Kidney epithelial cell (primary cell): ENCODE measurements around the gene LIMS1. TPM values are rescaled to one million over a fixed set of nuclear protein-coding genes. Genes with fewer than 3 reads are reported as not detected.
A peak's percentile ranks its signal among the peaks of the same experiment; 100 is the strongest.
"Not testable (repeated sequence)": the region's sequence is repeated elsewhere in the genome, so short reads cannot be mapped to it uniquely, and the experiment has no call there.

Experiments used
- DNase-seq: peaks from one replicate; pipeline ENCODE4 v3.0.0-alpha.2; 2010; ENCODE audit warnings: low read depth
- H3K27me3 ChIP-seq: 2 replicates; pipeline ENCODE4 v1.6.0; 2011; ENCODE audit warnings: low read length; ENCODE audit not compliant: control insufficient read depth, insufficient read depth
- H3K36me3 ChIP-seq: 2 replicates; pipeline ENCODE4 v1.5.1; 2011; ENCODE audit warnings: low read length; ENCODE audit not compliant: control insufficient read depth, insufficient read depth
- H3K4me3 ChIP-seq: 2 replicates; pipeline ENCODE4 v1.5.1; 2011; ENCODE audit warnings: low read depth, mild to moderate bottlenecking, control low read depth, low read length
- total RNA-seq: library from RNA; depleted of rRNA; stranded (reverse); fragments of >200 nt; gene quantifications from 2 replicates; pipeline ENCODE4 v1.2.3, GENCODE V29; 2015

LIMS1 gene
- total RNA-seq, 1 donor from 2014 or later: 202 TPM

DNA sequence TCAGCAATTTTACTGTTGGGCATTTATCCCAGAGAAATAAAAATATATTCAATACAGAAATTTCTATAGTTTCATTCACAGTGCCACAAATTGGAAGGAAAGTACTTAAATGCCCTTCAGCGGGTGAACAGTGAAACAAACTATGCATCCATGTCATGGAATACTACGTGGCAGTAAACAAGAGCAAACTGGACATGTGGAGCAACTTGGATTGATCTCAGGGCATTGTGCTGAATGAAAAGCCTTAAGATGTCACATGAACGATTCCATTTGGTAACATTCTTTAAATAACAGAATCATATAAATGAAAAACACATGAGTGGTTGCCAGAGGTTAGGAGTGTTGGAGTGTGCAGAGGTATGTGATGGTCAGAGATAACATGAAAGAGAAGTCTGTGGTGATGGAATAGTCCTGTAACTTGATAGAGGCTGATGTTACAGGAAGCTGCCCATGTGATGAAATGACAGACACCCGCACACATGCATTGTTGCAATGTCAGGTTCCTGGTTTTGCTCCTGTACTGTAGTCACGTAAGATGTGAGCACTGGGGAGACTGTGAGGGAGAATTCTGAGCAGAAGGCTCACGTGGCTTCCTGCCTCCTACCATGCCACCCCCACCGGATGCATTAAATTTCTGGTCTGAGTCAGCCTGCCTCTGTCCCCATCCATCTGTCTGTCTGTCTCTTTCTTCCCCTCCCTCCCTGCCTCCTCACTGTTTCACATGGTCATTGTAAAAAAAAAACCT lies 118.1 kb downstream of the LIMS1 start:
- not testable (repeated sequence) for H3K4me3 ChIP-seq, H3K36me3 ChIP-seq, H3K27me3 ChIP-seq
- DNase-seq: peak; percentile 85

DNA sequence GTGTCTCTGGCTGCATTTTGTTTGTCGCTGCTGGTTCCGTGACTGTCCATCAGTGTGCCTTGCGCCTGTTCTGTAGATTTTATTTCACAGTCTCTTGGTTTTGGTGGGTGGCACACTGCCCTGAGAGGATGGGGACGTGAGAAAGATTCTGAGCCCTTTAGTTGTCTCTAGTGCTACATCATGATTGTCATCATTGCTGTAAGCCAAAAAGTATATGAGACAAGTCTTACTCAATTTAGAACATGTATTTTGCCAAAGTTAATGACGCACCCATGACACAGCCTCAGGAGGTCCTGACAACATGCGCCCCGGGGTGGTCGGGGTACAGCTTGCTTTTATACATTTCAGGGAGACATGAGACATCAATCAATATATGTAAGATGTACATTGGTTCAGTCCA lies 119.2 kb downstream of the LIMS1 start:
- not testable (repeated sequence) for H3K4me3 ChIP-seq, H3K27me3 ChIP-seq, H3K36me3 ChIP-seq, DNase-seq

DNA sequence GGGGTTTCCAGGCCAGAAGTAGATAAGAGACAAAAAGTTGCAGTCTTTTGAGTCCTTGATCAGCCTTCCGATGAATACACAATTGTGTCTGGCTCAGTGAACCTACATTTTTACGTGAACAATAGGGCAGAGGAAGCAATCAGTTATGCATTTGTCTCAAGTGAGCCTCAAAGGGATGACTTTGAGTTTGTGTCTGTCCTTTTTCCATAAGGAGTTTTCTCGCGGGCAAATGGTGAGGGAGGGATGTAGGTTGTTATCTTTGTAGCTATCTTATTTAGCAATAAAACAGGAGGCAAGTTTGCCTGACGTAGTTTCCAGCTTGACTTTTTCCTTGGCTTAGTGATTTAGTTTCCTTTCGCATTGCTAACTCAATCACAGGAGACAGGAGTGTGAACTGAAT lies 119.6 kb downstream of the LIMS1 start:
- H3K36me3 ChIP-seq, H3K27me3 ChIP-seq, DNase-seq, H3K4me3 ChIP-seq: not testable (repeated sequence)

DNA sequence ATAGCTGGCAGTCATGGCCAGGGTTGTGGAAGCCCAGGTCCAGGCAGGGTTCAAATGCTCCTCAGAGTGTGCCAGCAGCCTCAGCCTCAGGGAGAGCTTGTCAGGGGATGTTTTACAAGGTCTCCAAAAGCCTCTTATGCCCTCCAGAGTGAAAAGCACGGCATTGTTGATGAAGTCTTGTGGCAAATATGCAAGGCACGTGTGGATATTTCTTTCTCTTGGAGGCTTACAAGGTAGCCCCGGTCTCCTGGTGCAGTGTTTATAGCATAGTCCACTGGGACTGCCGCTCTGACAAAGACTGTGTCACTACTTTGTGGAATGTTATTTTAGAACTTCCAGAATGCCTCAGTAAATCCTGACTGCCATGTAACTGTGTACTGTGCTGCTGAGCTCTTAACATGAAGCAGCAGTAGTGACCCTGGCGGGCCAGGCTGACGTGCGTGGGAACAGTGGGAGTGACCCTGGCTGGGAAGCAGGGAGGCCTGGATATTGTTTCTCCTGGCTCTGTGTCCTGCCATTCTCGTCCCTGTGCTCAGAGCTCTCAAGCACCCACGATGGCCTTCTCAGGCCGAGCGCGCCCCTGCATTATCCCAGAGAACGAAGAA lies 120.4 kb downstream of the LIMS1 start:
- not testable (repeated sequence) for H3K27me3 ChIP-seq, H3K36me3 ChIP-seq, DNase-seq
- H3K4me3 ChIP-seq: peak overlapping the region; percentile 28

DNA sequence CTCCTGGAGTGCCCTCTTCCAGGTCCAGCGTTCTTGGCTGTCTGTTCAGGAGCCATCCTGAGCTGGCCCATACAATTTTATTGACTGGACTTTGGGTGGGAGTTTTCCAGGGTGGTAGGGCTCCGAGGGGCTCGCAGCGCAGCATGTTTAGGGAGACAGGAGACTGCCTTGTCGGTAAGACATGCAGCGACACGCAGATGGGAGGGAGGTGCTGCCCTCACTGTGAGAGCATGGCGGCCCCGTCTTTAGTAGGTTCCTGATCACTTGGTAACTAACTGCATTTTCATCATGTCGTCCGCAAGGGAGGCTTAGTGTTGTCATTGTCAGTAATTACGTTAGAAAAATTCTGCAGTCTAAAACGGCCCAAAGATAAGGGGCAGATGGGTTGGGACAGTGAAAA lies 121.0 kb downstream of the LIMS1 start:
- not testable (repeated sequence) for H3K36me3 ChIP-seq, DNase-seq, H3K27me3 ChIP-seq, H3K4me3 ChIP-seq

DNA sequence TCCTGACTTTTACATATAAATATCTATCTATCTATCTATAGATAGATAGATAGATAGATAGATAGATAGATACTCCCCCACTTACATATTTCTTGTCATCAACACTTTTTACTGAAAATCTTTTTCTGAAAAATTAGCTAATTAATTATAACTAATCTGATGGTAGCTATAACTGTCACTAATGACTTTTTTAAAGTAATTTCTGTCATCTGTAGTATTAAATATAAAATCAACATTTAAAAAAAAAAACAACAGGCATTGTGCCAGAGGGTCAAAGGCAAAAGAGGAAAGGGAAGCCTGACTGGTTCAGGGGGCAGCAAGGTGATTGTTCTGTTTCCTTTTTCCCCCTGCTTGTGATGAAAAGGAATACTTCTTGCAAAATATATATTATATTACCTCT lies 122.0 kb downstream of the LIMS1 start:
- H3K36me3 ChIP-seq, DNase-seq, H3K27me3 ChIP-seq: not testable (repeated sequence)
- H3K4me3 ChIP-seq: peak overlapping the region; percentile 7

DNA sequence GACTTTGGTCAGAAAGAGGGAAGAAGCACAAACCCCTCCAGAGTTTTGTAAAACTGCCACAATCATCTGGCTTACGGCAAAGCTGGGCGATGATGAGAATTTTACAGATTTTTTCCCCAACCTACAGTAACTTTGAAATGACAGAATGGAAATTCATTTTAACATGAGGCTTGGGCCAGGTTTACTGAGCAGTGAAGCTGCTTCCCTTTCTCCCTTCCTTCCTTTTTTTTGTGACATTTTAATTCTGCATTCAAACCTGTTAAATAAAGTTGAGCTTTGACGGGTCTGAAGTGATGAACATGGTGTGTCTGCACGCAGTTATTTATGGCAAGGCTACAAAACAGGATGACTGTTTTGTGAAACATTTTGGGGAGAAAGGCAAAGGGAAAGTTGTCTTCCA lies 123.2 kb downstream of the LIMS1 start:
- DNase-seq, H3K27me3 ChIP-seq, H3K36me3 ChIP-seq, H3K4me3 ChIP-seq: not testable (repeated sequence)

DNA sequence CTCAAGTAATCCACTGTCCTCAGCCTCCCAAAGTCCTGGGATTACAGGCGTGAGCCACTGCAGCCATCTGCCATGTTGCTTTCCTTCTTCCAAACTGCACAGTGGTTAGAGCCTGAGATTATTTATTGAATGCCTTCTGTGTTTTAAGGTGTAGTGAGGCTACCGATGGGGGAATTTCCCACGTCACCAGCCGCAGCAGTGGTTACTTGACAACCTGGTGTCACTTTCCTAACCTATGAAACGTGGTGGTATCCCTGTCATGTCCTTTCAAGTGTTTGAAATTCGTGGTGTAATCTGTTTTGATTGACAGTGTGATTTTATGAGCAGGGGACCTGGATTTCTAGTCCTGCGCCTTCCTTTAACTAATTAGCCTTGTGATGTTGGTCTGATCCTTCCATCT lies 124.3 kb downstream of the LIMS1 start:
- H3K27me3 ChIP-seq, DNase-seq, H3K4me3 ChIP-seq, H3K36me3 ChIP-seq: not testable (repeated sequence)

DNA sequence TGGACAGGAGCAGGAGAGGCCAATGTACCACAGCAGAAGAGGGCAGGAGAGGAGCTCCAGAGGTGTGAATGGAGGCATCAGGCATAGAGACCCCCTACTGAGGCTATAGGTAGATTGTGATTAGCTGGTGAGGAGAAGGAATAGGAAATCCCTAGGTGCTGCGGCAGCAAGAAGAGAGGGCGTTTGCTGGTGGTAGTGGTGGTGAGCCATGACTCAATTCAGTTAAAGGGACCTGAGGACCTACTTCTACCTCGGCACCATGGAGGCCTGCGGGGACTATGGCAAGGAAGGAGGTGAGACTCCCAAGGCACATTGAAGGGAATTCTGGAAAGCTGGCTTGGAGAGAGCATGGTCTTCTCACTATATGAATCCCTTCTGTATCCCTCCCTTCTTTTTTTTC lies 127.2 kb downstream of the LIMS1 start:
- H3K27me3 ChIP-seq, DNase-seq, H3K36me3 ChIP-seq, H3K4me3 ChIP-seq: not testable (repeated sequence)

DNA sequence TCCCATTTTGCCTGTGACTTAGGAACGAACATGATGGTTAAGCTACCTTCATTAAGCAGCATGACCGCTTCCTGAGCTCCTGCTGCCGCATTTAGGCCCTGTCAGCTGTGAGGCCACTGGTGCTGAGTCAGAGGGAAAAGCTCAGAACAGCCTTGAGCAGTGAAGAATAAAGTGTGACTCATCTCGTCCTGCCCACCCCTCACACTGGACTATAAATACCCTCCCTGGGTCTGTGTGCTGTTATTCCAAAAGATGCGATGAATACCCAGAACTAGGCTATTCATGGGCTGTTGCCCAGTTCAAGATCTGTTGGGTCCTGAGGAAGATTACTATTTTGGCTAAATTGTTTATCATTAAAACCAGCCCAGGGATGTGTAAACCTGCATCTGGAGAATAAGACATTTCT lies 127.9 kb downstream of the LIMS1 start:
- not testable (repeated sequence) for H3K36me3 ChIP-seq, H3K4me3 ChIP-seq, H3K27me3 ChIP-seq
- peak; percentile 63 for DNase-seq

DNA sequence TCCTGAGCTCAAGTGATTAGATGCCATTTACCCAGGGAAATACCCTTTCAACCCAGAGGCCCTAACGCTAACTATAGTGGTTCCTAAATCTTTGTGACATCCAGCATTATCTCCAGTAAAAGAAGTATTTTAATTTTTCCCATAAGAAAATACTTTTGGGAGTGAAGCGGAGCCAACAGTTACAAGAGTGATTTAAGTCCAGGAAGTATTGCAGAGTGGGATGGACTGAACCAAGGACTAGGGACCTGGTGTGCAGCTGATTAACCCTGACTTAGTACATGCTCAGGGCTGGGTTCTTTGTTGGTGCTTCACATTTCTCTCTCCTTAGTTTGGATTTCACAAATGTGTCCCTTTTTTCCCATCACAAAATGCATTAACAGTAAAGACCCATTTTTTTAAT lies 129.1 kb downstream of the LIMS1 start:
- H3K27me3 ChIP-seq, H3K4me3 ChIP-seq, H3K36me3 ChIP-seq, DNase-seq: not testable (repeated sequence)

DNA sequence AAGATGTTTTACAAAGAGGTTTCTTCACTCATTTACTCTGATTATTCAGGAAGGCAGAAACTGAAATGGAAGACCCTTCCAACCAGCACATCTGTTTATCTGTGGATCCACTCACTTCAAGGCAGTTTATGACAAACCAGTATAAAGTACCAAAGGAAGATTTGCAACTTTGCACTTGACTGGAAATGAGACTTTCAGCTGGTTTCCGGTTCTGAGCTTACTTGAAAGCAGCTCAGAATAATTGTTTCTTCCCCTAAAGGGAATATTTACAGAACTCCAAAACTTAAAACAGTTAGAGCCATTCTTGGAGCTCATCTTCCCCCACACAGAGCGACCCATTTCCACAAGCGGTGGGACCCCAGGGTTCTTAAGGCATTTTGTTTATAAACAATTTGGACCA lies 129.8 kb downstream of the LIMS1 start:
- H3K4me3 ChIP-seq, DNase-seq, H3K36me3 ChIP-seq: not testable (repeated sequence)

DNA sequence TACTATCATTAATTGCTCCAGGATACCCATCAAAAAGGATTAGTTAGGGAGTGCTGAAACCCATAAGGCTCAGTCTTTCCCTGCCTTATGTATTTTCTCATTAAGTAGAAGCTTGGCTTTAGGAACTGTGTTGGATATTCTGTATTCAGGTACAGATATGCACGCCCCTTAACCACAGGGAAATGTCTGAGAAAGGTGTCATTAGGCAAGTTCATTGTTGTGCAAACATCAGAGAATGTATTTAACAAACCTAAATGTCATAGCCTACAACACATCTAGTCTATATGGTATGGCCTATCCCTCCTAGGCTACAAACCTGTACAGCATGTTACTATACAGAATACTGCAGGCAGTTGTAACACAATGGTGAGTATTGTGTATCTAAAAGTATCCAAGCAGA lies 130.7 kb downstream of the LIMS1 start:
- H3K36me3 ChIP-seq, H3K4me3 ChIP-seq, DNase-seq, H3K27me3 ChIP-seq: not testable (repeated sequence)

More for the DNA sequence above, 129.8 kb downstream of the LIMS1 start:
- not testable (repeated sequence) for H3K27me3 ChIP-seq

DNA sequence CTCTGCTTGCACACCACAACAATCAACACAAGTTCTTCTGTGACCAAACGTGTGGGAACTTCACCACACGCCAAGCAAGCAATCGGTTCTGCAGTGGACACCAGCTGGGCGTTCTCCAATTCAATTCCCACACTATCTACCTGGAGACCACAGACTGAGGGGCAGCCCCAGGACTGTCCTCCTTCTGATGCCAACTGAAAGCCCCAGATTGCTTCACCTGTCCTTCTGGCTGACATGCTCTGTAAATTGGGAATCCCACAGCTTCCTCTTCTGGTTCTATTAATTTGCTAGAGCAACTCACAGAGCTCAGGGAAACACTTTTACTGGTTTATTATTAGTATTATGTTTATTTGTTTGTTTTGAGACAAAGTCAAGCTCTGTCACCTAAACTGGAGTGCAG lies 131.7 kb downstream of the LIMS1 start:
- not testable (repeated sequence) for H3K4me3 ChIP-seq, H3K36me3 ChIP-seq, H3K27me3 ChIP-seq, DNase-seq

DNA sequence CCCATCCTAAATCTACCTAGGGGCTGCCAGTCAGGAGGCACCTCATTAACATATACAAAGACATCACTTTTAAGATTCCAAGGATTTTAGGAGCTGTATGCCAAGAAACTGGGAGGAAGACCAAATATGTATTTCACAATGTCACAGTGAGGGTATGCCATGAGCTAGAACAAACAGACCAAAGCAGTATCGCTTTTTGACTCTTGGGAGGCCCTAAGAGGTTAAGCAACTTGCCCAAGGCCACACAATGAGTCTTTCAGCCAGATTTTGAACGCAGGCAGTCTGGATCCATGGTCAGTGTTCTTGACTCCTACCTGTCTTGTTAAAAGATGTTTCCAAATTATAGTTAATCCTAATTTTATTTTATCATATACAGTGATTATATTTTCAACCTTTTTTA lies 132.9 kb downstream of the LIMS1 start:
- H3K4me3 ChIP-seq, H3K27me3 ChIP-seq, H3K36me3 ChIP-seq, DNase-seq: not testable (repeated sequence)
